NCI-H524 (cell line): ENCODE measurements around the gene KERA.
"Not testable (repeated sequence)": the region's sequence is repeated elsewhere in the genome, so short reads cannot be mapped to it uniquely, and the experiment has no call there.

ENCODE experiments used
- DNase-seq, 2 experiments: peaks; one replicate each; lab custom pipeline; 2025; lab: John Stamatoyannopoulos, UW

The KERA gene, protein sequence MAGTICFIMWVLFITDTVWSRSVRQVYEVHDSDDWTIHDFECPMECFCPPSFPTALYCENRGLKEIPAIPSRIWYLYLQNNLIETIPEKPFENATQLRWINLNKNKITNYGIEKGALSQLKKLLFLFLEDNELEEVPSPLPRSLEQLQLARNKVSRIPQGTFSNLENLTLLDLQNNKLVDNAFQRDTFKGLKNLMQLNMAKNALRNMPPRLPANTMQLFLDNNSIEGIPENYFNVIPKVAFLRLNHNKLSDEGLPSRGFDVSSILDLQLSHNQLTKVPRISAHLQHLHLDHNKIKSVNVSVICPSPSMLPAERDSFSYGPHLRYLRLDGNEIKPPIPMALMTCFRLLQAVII

DNA sequence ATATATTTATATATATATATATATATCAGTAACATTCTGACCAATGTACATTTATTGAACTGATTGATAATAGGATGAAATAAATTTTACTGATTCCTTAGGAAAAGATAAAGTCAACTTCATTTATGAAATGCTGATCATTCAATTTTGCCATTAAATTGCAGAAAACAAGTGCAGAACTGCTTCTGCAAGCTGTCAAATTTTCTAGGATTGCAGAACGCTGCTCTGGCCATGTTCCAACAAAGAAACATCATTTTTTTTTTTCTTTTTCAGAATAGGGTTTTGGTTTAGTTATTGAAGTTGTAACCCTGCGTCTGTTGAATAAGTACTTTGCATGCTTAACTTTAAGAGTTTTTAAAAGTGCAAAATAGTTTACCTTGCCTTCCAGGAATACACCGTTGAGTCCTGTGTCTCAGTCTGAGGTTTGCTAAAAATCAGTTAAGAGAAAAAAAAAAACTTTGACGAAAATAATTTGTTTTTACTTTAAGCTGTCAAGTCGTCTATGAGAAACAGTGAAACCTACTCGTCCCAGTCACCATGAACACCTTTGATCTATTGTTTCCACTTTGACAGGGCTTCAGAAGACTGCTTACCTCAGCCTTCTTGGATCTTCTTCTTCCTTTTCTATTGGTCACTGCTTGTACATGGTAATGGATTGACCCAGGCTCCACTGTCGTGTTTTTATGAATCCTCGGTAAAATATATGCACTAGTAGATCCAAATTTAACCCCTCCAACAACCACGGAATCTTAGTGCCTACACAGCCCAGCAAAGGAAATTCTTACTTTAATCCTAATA lies at the start of gene KERA:
Gene KERA, minus strand, starts transcription at position 657 of the 798 bp plus-strand sequence. CDS start 1,743 bp downstream, outside the sequence.
- DNase-seq, result no peak

DNA sequence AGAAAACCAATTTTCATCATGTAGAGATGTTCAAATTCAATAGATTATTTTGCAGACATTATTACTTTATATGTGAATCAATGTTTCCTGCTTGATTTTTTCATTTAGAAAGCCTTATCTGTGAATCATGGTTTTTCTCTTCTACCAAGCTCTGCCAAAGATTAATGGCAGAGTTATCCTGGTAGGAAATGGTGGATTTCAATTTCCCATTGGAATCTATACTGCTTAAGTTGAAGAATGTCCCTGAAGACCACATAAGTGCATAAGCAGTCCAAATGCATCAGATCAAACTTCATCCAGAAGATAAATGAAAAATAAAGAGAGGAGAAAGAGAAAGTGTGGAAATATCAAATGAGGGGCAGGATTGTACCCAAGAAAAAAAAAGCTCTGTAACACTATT lies 48.5 kb upstream of the KERA start:
- DNase-seq, result no peak

DNA sequence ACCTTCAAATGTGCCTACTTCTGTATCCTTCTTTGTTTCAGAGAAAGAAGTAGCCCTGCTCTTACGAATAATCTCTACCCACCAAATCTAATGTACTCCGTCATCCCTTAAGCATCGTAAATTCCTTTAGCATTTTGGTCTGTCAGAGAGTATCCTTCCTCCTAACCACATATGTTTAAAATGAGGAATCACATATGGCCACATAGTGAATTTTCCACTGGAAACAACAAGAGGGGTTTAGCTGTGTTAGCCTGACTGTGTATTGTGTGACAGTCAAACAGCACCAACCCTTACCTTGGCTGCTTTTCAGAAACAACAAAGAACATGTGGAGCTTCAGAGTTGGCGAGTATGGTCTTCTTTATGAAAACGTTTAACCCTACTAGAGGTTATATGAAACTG lies 48.0 kb upstream of the KERA start:
- no peak for DNase-seq

DNA sequence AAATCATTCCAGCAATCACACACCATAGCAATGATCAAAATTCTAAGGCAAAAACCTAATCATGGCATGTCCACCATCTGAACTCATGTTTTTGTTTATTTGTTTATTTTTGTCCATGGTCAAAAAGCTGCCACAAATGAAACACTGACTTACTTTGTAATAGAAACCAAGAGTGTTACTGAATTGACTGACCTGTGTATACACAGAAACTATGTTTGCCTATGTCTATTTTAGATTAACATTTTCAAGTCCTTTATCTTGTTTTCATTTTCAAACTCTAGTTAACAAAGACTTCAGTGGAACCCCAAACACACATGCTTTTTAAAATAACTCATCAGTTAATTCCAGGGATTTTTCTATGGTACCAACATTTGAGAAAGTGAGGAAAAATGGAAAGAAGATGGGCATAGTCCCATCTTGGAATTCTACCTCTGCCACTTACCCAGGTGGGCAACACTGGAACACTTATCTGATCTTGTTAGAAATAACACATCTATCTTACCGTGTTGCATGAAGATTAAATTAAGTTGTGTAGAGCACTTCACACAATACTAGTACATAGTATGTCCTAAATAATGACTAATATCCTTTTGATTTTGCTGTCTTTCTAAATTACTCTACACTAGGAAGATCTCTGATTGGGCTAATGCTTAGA lies 47.1 kb upstream of the KERA start:
- DNase-seq, result no peak

DNA sequence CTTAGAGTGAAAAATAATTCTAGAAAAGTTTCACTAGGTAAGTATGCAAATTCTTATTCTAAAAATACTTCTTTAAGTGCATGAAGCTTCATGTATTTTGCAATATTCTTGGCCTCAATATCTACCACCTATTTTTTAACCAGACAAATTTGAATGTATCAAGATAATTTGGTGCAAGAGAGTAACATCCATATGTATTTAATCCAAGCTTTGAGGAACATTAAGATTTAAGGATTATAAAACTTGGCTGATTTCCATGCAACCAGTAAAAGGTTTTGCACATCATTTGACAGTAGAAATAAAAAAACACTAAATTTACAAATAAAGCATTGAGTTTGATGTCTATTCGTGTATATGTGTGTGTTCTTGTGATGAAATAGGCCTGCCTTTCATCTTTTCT lies 45.8 kb upstream of the KERA start:
- DNase-seq, result no peak

DNA sequence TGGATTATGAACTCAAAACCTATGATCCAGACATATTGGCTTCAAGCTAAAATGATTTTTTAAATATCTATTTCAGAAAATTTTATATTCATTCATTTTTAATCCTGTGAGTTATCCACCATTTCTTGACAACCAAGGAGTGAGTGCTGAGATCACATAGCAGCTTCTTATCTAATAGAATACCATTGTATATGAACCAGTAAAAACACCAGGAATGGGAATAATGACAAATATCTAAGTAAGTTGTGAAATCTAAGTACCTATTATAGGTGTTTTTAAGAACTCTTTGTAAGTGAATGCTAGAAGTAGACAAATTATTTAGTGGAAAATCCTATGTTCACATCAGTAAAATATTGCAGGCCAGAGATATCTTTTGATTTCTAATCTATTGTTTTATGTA lies 45.3 kb upstream of the KERA start:
- no peak for DNase-seq

DNA sequence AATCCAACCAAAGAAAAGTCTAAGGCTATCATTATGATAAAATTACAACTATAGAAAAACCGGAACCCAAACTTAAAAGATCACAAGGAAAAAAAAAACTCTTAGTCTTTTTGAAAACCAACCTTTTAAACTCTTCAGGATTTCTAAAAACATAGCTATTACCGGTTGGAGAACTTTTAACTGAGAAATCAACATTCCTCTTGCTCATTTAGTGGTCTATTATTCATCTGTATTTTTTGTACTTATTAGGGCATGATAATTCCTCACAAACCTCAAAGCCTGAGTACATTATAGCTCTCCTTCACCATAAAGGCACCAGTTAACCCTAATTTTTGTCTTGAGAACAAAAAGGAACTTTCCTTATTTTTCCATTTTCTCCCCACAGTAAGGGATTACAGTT lies 43.1 kb upstream of the KERA start:
- DNase-seq, result no peak

DNA sequence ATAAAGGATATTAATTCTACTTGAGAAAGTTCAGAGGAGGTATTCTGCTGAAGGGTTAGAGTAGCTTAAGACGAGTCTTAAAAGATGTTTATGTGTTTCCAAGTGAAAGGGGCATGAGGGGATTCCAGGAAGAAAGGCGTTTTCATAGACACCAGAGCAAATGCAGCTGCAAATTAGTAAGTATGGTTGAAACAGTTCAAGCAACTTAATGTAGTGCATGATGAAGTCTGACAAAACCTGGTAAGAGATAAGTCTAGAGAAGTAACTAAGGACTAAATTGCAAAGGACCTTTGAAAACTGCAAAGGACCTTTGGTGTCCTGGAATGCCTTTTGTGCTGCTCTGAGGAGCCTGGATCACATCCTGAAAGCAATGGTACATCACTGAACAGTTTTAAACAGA lies 42.0 kb upstream of the KERA start:
- no peak for DNase-seq

DNA sequence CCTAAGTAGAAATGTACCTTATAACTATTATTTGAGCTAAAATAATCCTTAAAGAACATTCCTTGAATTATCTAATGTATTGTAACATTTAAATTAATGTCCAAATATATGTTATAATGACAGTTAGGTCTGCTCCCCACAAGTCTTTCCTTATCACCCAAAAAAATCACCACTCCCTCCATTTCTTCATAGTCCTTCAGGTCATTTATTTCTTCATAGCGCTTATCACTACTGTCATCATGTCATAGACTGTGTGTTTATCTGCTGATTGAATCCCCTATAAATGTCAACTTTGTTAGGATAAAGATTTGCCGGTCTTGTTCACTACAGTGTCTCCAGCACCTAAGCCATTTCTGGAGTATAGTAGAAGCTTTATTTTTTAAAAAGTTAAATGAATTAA lies 41.5 kb upstream of the KERA start:
- DNase-seq, result no peak

DNA sequence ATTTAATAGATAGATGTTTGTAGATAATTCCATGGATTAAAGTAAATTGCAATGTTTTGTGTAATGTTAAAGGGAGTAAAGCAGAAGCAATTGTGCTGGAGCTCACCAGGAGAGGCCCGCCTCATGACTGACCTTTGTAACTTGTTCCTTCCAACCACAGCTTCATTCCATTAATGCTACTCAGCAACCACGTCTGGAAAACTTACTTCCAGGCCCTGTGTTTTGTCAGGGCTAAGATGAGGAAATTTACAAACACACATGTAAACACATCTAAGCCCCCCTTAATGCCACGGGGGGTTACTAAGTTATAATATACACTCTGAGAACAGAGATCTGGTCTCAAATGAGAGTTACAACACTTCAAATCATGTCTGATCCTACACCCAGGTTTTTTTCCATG lies 41.1 kb upstream of the KERA start:
- no peak for DNase-seq

DNA sequence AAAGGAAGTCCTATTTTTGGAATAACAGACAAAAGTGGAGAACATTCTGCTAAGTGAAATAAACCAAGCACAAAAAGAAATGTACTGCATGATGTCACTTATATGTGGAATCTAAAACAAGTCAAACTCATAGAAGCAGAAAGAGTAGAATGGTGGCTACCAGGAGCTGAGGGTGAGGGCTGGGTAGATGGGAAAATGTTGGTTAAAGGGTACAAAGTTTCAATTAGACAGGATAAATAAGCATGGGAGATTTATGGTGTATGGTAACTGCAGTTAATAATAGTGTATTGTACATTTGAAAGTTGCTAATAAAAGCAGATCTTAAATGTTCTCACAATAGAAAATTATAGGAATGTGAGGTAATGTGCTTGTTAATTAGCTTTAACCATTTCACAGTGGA lies 40.6 kb upstream of the KERA start:
- no peak for DNase-seq

DNA sequence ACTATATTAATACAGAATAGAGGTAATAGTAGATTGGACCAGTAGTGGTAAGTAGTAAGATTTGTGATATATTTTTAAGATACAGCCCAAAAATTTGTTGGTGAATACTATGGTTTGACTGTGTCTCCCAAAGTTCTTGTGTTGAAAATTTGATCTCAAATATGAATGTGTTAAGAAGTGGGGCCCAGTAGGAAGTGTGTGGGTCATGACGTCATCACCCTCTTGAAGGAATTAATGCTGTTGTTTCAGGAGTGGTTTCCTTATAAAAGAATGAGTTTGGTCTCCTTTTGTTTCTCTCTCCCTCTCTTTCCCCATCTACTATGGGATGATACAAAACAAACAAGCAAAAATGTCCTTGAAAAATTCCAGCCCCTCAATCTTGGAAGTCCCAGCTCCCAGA lies 37.1 kb upstream of the KERA start:
- DNase-seq, result no peak

DNA sequence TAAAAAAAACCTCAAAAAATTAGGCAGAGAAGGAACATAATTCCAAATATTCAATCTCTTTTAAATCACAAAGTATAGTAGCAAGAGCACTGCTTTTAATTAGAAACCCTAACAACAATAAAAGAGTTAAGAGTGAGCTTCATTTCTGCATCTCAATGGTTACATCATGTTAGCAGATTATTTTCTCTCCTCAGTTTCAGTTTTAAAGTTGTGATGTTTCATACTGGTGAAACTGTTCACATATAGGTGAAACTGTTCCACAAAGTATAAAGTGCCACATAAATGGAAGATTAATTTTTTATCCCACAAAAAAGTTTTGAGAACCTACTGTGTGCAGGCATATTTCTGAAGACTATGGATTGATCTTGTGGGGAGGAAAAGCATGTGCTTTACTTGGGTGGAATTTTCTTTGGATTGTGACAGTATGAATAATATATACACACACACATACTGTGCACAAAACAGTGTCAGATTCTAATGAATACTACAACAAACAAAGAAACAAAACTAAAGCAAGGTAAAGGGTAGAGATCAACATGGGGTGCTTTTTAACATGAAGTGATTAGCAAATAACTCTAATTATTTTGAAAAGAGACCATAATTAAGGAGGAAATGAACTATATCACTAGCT lies 36.3 kb upstream of the KERA start:
- no peak for DNase-seq

DNA sequence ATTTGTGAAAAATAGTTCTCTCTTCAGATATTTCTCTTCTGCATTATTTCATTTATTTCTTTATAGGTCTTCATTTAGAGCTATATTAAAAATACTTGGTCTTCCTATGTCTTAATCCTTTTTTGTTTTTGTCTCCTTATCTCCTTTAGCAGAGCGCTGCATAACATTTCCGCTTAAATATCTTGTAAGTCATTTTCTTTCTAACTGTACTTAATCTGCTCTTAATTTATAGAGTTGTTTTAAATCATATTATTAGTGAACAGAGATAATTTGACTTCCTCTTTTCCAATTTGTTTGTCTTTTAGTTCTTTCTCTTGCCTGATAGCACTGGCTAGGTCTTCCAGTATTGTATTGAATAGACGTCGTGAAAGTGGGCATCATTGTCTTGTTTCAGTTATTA lies 35.5 kb upstream of the KERA start:
- DNase-seq, result no peak

DNA sequence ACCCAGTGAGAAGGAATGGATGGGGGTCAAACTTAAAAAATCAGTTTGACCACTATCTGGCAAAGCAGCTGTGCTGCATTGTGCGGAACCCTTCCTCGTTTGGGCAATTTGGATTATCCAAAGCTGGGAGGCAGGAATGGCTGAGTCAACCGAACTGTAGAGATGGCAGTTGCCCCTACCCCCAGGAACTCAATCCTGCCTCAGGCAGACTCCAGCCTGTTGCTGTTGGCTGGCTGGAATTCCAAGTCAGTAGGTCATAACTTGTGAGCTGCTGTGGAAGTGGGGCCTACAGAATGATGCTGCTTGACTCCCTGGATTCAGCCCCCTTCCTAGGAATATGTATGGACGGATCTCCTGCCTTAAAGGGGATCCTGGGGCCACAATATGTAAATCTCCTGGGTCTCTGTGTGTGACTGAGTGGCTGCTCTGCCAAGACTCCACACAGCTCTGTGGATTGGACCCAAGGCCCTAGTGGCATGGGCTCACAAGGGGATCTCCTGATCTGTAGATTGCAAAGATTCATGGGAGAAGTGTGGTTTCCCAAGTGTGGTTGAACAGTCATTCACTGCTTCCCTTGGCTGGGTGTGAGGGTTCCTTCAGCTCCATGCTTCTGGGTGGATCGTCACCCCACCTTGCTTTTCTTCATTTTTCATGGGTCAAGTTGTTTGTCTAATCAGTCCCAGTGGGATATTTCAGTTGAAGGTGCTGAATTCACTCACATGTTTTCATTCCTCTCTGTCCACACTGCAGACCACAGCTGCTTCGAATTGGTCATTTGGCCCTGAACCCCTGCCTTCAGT lies 34.3 kb upstream of the KERA start:
- DNase-seq, result no peak

DNA sequence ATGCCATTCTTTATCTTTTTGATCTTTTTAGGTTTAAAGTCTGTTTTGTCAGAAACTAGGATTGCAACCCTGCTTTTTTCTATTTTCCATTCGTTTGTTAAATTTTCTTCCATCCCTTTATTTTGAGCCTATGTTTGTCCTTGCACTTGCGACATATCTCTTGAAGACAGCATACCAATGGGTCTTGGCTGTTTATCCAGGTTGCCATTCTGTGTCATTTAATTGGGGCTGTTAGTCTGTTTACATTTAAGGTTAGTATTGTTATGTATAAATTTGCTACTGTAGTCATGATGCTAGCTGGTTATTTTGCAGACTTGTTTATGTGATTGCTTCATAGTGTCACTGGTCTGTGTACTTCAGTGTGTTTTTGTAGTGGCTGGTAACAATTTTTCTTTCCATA lies 32.1 kb upstream of the KERA start:
- DNase-seq, result not testable (repeated sequence)

DNA sequence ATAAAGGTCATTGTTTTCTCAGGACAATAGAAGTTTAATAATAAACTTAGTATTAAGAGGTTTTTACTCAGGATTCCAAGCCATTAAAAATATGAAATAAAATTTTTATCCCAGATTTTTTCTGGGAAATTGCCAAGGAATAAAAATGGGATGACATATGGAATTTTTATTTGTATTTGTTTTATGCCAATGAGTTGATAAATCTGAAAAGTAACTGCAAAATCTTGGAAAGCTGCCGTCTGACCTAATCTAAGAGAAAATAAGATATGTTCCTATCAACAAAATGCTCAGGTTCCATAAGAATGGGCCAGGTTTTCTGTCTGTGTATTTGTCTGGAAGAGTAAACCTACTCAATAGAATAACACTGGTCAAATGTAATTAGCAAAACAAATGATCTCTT lies 22.2 kb upstream of the KERA start:
- no peak for DNase-seq

DNA sequence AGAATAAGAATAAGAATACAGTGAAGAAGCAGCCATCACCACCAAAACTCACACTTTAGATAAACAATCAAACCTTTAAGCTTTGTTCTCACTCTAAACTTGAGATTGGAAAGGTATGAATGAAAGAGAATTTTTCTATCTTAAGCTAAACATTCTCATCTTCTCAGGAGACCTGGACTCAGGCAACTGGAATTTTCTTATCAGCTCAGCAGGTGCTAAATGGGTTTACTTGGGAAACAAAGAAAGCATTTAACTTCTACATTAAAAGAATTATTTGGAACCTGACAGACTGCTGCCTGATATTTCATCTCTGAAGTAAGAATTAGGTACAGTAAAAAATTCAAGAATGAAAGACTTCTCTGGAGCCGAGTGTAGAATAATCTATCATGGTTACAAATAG lies 20.7 kb upstream of the KERA start:
- DNase-seq, result no peak

DNA sequence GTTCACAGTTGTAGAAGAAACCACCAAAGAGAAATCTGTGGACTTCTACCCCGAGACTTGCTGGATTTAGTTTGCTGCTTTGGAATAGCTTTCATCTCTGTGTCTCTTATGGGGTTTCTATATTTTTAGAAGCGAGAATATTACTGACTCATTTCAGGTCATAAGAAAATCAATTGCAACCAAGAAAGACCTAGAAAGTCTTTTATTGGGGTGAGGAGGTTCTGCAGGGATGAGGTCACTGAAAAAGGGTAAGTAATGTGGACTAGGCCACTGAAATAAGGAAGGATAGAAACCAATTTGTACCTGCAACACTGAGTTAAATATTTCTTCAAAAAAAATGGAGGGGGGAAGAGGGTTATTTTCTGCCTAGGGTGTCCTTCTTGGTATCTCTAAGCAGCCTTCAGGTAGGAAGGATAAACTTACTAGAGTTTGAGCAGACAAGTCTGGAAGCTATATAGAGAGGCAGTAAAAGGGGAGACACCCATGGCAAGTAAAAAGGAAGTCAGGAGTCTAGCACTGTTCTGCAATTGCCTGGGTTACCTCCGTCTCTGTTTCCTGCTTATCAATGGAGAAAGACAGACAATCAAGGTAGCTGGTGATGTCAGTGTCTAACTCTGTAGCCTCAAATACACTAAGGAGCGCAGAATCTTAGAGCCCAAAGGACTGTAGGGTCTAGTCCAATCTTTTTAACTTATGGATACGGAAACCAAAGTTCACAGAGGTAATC lies 19.6 kb upstream of the KERA start:
- DNase-seq, result no peak

DNA sequence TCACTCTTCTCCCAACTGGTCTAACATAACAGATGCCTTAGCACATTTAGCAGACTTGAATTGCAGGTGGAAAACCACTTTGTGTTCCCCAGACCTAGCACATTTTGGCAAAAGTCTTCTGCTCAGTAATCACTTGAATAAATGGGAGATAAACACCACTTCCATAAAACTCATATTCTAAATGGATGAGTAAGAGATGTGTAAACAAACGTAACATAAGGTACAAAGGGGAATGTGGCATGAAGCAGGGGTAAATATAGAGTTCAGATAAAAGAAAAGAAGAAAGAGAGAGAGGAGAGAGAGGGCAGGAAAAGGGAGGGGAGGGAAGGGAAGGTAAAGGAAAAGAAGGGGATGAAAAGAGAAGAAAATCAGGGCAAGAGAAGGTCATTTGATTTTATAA lies 17.0 kb upstream of the KERA start:
- DNase-seq, result no peak

DNA sequence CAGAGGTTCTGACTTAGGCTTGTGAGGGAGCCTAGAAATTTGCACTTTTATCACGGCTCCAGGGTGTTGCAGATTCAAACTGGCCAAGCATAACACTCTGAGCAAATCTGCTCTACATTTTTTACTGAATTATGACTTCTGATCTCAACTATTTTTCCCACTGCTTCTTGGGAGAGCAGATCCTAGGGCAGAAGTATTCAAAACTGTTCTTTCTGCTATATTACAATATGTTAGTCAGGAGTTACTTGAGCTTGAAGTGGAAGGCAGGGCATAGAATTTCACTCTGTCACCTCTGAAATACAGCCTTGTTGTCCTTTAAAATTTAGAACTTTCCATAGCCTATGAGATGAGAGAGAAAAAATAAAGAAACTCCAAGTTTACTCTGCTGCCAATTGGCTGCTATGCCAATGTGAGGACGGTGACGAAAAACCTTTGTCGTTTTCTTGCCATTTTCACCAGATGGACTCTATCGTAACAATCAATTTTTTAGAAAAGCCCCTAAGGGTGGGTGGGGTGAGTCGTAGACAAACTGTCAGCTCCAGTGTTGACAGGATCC lies 16.4 kb upstream of the KERA start:
- DNase-seq, result no peak
